ENCODE measurements around the gene TFAP2D. TPM values are rescaled to one million over a fixed set of nuclear protein-coding genes. Genes with fewer than 3 reads are reported as not detected.

TFAP2D gene
- polyA plus RNA-seq, 4 donors, result not detected

DNA sequence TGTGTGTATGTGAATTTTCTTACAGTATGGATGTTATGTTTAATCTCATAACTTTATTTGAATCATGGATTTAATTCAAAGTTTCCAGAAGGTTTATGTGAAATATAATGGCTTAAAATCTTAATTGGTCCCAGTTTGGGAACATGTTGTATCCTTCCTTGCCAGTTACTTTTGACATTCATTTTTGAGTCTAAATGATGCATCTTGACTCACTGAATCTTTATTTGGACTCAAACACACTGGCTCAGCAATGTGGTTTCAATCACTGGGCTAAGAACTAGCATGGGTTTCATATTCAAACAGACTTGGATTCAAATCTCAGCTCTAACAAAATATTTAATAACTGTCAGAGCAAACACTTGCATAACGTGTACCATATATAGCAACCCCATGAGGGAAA lies 79.4 kb downstream of the TFAP2D start:
- Histone ChIP-seq H3K27ac (ENCODE audit: low read depth in 1 of 3, low read length in 2 of 3) (no peak overlapping the region), H3K36me3 (ENCODE audit: control insufficient read depth in 3 of 3, insufficient read depth in 2 of 3, low read depth in 1 of 3, low read length in 3 of 3) (no peaks in the 10 kb centered on the region), H3K27me3 (ENCODE audit: control insufficient read depth in 3 of 3, insufficient read depth in 3 of 3, low read length in 3 of 3) (no peaks in the 10 kb centered on the region), H3K4me3 (ENCODE audit: low read depth in 1 of 3, low read length in 3 of 3) (no peak overlapping the region), H3K4me1 (ENCODE audit: control insufficient read depth in 3 of 3, insufficient read depth in 2 of 3, low read depth in 1 of 3, low read length in 2 of 3) (no peaks in the 10 kb centered on the region), H3K9me3 (ENCODE audit: control insufficient read depth in 2 of 2, insufficient read depth in 1 of 2, low read depth in 1 of 2, low read length in 1 of 2) (no peaks in the 10 kb centered on the region)
- no peak for FAIRE-seq
- WGBS, 3 donors, result 46 to 57% (median 57%) methylated on average over 1 of the region's 1 CpG
- no peak for DNase-seq

DNA sequence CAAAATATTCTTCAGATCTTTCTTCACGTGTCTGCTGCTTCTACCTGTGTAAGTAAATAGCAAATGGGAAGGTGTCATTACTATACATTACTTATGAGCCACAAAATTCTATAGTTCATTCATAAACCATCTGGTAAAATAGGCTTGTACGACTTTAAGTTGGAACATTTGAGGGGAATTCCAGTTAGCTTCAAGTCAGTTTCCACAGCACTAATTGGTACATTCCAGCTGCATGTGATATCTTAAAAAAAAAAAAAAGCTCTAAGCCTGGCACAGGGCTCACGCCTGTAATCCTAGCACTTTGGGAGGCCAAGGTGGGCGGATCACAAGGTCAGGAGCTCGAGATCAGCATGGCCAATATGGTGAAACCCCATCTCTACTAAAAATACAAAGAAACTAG lies 82.2 kb downstream of the TFAP2D start:
- FAIRE-seq, result no peak
- 38 to 53% (median 44%) methylated on average over 5 of the region's 5 CpGs for WGBS, 3 donors

DNA sequence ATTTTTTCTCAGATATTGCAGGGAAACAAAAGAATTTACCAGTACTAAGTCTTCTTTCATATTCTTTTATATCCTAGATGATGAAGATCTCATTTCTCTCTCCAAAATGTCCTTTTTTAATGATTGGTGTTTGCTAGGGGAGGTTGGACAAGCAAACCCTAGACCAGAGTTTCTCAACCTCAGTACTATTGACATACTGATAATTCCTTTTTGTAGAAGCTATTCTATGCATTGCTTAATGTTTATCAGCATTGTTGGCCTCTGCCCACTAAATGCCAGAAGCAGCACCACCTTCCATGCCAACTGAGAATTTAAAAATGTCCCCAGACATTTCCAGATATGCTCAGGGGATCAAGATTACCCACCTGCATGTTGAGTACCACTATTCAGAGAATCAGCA lies 91.0 kb downstream of the TFAP2D start:
- no peaks in the 10 kb centered on the region for H3K4me1 ChIP-seq (ENCODE audit: control insufficient read depth in 3 of 3, insufficient read depth in 2 of 3, low read depth in 1 of 3, low read length in 2 of 3)
- H3K4me3 ChIP-seq (ENCODE audit: low read depth in 1 of 3, low read length in 3 of 3), result no peak overlapping the region
- H3K36me3 ChIP-seq (ENCODE audit: control insufficient read depth in 3 of 3, insufficient read depth in 2 of 3, low read depth in 1 of 3, low read length in 3 of 3), result no peaks in the 10 kb centered on the region
- peaks cover 0 to 2% (median 0%) of the 10 kb centered on the region in 3 donors for H3K27me3 ChIP-seq (ENCODE audit: control insufficient read depth in 3 of 3, insufficient read depth in 3 of 3, low read length in 3 of 3)
- H3K27ac ChIP-seq (ENCODE audit: low read depth in 1 of 3, low read length in 2 of 3), result no peak overlapping the region
- DNase-seq, result no peak
- FAIRE-seq, result no peak
- no peaks in the 10 kb centered on the region for H3K9me3 ChIP-seq (ENCODE audit: control insufficient read depth in 2 of 2, insufficient read depth in 1 of 2, low read depth in 1 of 2, low read length in 1 of 2)

More for the DNA sequence above, 82.2 kb downstream of the TFAP2D start:
- no peaks in the 10 kb centered on the region for H3K9me3 ChIP-seq (ENCODE audit: control insufficient read depth in 2 of 2, insufficient read depth in 1 of 2, low read depth in 1 of 2, low read length in 1 of 2)
- no peak overlapping the region for H3K4me3 ChIP-seq (ENCODE audit: low read depth in 1 of 3, low read length in 3 of 3)
- no peak overlapping the region for H3K27ac ChIP-seq (ENCODE audit: low read depth in 1 of 3, low read length in 2 of 3)
- no peaks in the 10 kb centered on the region for H3K4me1 ChIP-seq (ENCODE audit: control insufficient read depth in 3 of 3, insufficient read depth in 2 of 3, low read depth in 1 of 3, low read length in 2 of 3)
- DNase-seq, result no peak
- no peaks in the 10 kb centered on the region for H3K36me3 ChIP-seq (ENCODE audit: control insufficient read depth in 3 of 3, insufficient read depth in 2 of 3, low read depth in 1 of 3, low read length in 3 of 3)
- H3K27me3 ChIP-seq (ENCODE audit: control insufficient read depth in 3 of 3, insufficient read depth in 3 of 3, low read length in 3 of 3), result no peaks in the 10 kb centered on the region

DNA sequence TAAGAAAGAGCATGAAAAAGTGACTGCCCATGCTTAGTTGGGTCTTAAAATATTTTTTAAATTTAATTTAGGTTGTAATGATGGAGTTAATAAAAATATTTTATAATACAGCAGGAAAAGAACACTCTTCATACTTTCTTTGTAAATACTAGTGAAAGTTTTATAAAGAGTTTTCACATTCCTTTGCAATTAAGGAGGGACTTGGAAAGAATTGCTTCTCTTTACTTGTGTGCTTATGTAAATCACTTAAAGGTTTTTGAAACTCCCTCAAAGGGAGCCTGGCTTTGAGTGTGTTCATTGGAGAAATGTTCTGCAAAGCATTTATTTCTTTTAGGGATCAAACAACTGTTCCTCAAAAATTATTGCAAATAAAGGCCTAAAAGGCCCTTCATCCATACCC lies 93.7 kb downstream of the TFAP2D start:
- Histone ChIP-seq H3K4me3 (ENCODE audit: low read depth in 1 of 3, low read length in 3 of 3) (no peak overlapping the region), H3K36me3 (ENCODE audit: control insufficient read depth in 3 of 3, insufficient read depth in 2 of 3, low read depth in 1 of 3, low read length in 3 of 3) (no peaks in the 10 kb centered on the region), H3K27ac (ENCODE audit: low read depth in 1 of 3, low read length in 2 of 3) (no peak overlapping the region), H3K9me3 (ENCODE audit: control insufficient read depth in 2 of 2, insufficient read depth in 1 of 2, low read depth in 1 of 2, low read length in 1 of 2) (no peaks in the 10 kb centered on the region), H3K27me3 (ENCODE audit: control insufficient read depth in 3 of 3, insufficient read depth in 3 of 3, low read length in 3 of 3) (peaks cover 0 to 2% (median 0%) of the 10 kb centered on the region in 3 donors), H3K4me1 (ENCODE audit: control insufficient read depth in 3 of 3, insufficient read depth in 2 of 3, low read depth in 1 of 3, low read length in 2 of 3) (no peaks in the 10 kb centered on the region)
- FAIRE-seq, result no peak
- DNase-seq, result no peak

DNA sequence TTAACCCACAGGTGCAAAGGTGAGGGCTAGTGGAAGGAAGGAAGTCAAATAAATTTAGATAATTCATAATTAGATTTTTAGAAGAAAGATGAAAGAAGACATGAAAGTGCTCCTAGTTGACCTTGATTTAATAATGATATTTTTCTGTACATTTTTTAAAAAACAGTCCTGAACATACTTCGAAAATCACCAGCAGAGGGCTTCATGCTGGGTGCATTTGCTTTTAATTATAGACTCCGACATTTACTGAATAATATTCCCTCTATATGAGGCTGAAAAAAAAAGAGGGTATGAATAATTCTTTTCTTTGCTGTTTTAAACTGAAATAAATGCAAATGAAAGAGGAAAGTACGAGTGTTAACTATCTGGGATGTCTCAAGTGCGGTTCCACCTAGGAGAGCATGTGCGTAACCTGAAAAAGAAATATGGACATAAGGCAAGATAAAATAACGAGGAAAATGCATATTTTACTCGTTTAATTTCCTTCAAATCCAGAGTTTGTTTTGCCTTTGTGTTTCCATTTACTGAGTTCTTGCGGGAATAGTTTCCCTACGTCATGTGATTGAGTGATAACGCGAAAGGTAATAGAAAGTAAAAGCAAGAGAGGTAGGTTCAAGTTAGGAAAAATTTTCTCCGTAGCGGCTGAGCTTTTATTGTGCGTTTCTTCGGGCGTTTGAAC lies 102.2 kb downstream of the TFAP2D start:
- Histone ChIP-seq H3K36me3 (ENCODE audit: control insufficient read depth in 3 of 3, insufficient read depth in 2 of 3, low read depth in 1 of 3, low read length in 3 of 3) (no peaks in the 10 kb centered on the region), H3K4me3 (ENCODE audit: low read depth in 1 of 3, low read length in 3 of 3) (peak overlapping the region in 2 of 3 donors; percentile 51 to 56), H3K4me1 (ENCODE audit: control insufficient read depth in 3 of 3, insufficient read depth in 2 of 3, low read depth in 1 of 3, low read length in 2 of 3) (no peaks in the 10 kb centered on the region), H3K27ac (ENCODE audit: low read depth in 1 of 3, low read length in 2 of 3) (no peak overlapping the region), H3K27me3 (ENCODE audit: control insufficient read depth in 3 of 3, insufficient read depth in 3 of 3, low read length in 3 of 3) (peaks cover 4 to 37% (median 18%) of the 10 kb centered on the region in 3 donors), H3K9me3 (ENCODE audit: control insufficient read depth in 2 of 2, insufficient read depth in 1 of 2, low read depth in 1 of 2, low read length in 1 of 2) (no peaks in the 10 kb centered on the region)
- DNase-seq, result peak; percentile 9 to 63
- 2 to 6% (median 2%) methylated on average over 16 of the region's 16 CpGs for WGBS, 3 donors
- FAIRE-seq, result no peak

DNA sequence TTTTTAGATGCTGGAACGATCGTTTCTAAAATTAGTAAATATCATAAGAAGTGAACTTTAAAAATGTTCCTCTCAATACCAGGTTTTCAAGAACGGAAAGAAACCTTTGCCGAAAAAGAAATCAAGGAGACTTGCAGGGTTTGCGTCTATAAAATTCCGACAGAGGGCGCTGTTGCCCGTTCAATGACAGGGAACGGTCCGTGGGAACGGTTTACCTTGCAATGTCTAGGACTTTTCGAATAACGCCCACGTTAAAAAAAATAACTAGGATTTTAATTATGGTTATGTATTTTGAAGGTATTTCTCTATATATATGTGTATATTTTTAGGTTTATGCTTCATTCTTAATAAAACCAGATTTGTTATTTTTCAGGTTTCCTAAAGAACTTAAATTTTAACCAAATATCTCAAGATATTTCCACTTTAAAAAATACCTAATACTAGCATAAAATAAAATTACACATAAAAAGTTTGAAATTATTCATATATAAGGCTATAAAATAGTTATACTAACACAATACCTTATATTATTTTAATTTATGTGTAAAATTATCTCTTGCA lies 102.9 kb downstream of the TFAP2D start:
- DNase-seq, result peak; percentile 69 to 85
- WGBS, 3 donors, result 0 to 1% (median 1%) methylated on average over 14 of the region's 14 CpGs
- Histone ChIP-seq H3K9me3 (ENCODE audit: control insufficient read depth in 2 of 2, insufficient read depth in 1 of 2, low read depth in 1 of 2, low read length in 1 of 2) (no peaks in the 10 kb centered on the region), H3K27ac (ENCODE audit: low read depth in 1 of 3, low read length in 2 of 3) (no peak overlapping the region), H3K27me3 (ENCODE audit: control insufficient read depth in 3 of 3, insufficient read depth in 3 of 3, low read length in 3 of 3) (peaks cover 4 to 43% (median 19%) of the 10 kb centered on the region in 3 donors), H3K4me1 (ENCODE audit: control insufficient read depth in 3 of 3, insufficient read depth in 2 of 3, low read depth in 1 of 3, low read length in 2 of 3) (no peaks in the 10 kb centered on the region), H3K4me3 (ENCODE audit: low read depth in 1 of 3, low read length in 3 of 3) (peak overlapping the region in 2 of 3 donors; percentile 51 to 56), H3K36me3 (ENCODE audit: control insufficient read depth in 3 of 3, insufficient read depth in 2 of 3, low read depth in 1 of 3, low read length in 3 of 3) (no peaks in the 10 kb centered on the region)
- FAIRE-seq, result peak; percentile 26

DNA sequence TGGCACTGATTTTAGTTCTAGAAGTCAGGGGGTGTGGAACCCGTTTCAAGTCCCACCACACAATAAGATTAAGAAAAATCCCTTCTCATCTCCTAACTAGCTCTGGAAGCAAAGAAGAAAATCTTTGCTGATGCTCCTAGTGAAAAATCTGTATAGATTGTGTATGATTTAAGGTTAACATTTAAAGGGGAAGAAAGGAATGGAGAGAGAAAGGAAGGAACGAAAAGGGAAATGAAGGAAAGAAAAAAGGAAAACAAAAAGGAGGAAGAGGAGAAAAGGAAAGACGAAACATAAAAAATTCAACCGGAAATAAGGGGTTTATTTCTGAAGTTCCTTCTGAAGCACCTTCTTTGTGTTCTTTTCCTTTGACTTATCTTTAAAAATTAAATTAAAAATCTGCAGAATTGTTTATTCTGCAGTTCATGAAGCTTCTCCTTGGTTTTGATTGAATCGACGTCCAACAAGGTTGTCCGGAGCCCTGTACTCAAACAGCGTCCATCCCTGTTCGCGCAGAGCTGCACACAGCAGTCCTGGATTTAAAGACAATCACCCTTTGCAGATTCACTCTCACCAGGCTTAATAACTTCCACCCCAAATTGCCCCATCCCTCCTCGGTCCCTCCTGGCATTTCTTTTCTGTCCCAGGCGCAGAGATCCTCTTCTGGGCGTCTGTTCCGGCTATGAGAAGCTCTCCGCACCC lies 103.8 kb downstream of the TFAP2D start:
- H3K9me3 ChIP-seq (ENCODE audit: control insufficient read depth in 2 of 2, insufficient read depth in 1 of 2, low read depth in 1 of 2, low read length in 1 of 2), result no peaks in the 10 kb centered on the region
- H3K27ac ChIP-seq (ENCODE audit: low read depth in 1 of 3, low read length in 2 of 3), result no peak overlapping the region
- no peaks in the 10 kb centered on the region for H3K36me3 ChIP-seq (ENCODE audit: control insufficient read depth in 3 of 3, insufficient read depth in 2 of 3, low read depth in 1 of 3, low read length in 3 of 3)
- no peaks in the 10 kb centered on the region for H3K4me1 ChIP-seq (ENCODE audit: control insufficient read depth in 3 of 3, insufficient read depth in 2 of 3, low read depth in 1 of 3, low read length in 2 of 3)
- peaks cover 6 to 52% (median 26%) of the 10 kb centered on the region in 3 donors for H3K27me3 ChIP-seq (ENCODE audit: control insufficient read depth in 3 of 3, insufficient read depth in 3 of 3, low read length in 3 of 3)
- DNase-seq, result no peak
- H3K4me3 ChIP-seq (ENCODE audit: low read depth in 1 of 3, low read length in 3 of 3), result no peak overlapping the region
- WGBS, 3 donors, result 11 to 15% (median 14%) methylated on average over 15 of the region's 15 CpGs
- FAIRE-seq, result no peak

DNA sequence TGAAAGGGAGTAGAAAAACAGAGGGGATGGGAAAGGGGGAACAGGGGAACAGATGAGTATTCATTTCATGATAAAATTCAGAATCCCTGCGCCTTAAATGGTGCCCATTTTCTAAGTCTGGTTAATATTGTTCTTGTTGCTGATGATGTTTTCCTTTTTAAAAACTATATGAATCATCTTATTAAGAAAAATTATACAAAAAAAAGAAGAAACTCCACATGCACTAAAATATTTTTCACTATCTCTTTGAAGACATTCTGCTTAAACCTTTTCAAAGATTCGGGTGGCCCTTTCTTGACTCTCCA lies 104.3 kb downstream of the TFAP2D start:
- 16 to 25% (median 19%) methylated on average over 2 of the region's 2 CpGs for WGBS, 3 donors
- H3K27ac ChIP-seq (ENCODE audit: low read depth in 1 of 3, low read length in 2 of 3), result no peak overlapping the region
- no peaks in the 10 kb centered on the region for H3K36me3 ChIP-seq (ENCODE audit: control insufficient read depth in 3 of 3, insufficient read depth in 2 of 3, low read depth in 1 of 3, low read length in 3 of 3)
- no peaks in the 10 kb centered on the region for H3K4me1 ChIP-seq (ENCODE audit: control insufficient read depth in 3 of 3, insufficient read depth in 2 of 3, low read depth in 1 of 3, low read length in 2 of 3)
- peaks cover 6 to 57% (median 29%) of the 10 kb centered on the region in 3 donors for H3K27me3 ChIP-seq (ENCODE audit: control insufficient read depth in 3 of 3, insufficient read depth in 3 of 3, low read length in 3 of 3)
- DNase-seq (no peak), FAIRE-seq (no peak)
- H3K4me3 ChIP-seq (ENCODE audit: low read depth in 1 of 3, low read length in 3 of 3), result no peak overlapping the region
- no peaks in the 10 kb centered on the region for H3K9me3 ChIP-seq (ENCODE audit: control insufficient read depth in 2 of 2, insufficient read depth in 1 of 2, low read depth in 1 of 2, low read length in 1 of 2)
